ENCODE results near the gene HRH2.

- TF ChIP-seq POLR2A (IDR thresholded peaks at IDR 0.05) (no peak), CTCF (IDR thresholded peaks at IDR 0.05) (no peak)
Observed at GRCh38 chr5:175750511-175750931, 92.7 kb downstream of the HRH2 start.

Measured in stomach (tissue), 4 donors.